Measurements from ENCODE around the gene NDOR1. TPM values are rescaled to one million over a fixed set of nuclear protein-coding genes. Genes with fewer than 3 reads are reported as not detected.
A peak's percentile ranks its signal among the peaks of the same experiment; 100 is the strongest.

Gene NDOR1
- total RNA-seq, 4 donors from 2014 or later: 5.3 to 11.2 (median 7.7) TPM

GRCh38 chr9:137162505-137163364 lies 42.8 kb upstream of the NDOR1 start:
- Histone ChIP-seq H3K27me3 (peaks cover 35 to 100% (median 72%) of the 10 kb centered on the region in 4 donors), H3K36me3 (no peaks in the 10 kb centered on the region), H3K4me3 (peak overlapping the region in 3 of 4 donors; percentile 22 to 60 (median 39)), H3K27ac (peak overlapping the region in 1 of 4 donors; percentile 14), H3K9me3 (no peaks in the 10 kb centered on the region), H3K4me1 (peaks cover 18 to 40% (median 22%) of the 10 kb centered on the region in 3 donors)
- no peak for DNase-seq
- intact Hi-C loops (cut with DNase I): no loop called here
- 3 to 31% methylated on average over 5 of the region's 74 CpGs for WGBS, 2 donors
- TF ChIP-seq CTCF (IDR thresholded peaks at IDR 0.05) (peak in 2 of 6 experiments; percentile 9 to 26), POLR2A (IDR thresholded peaks at IDR 0.05) (no peak)

- H3K36me3 ChIP-seq: no peaks in the 10 kb centered on the region
- H3K9me3 ChIP-seq: no peaks in the 10 kb centered on the region
- H3K27me3 ChIP-seq: peaks cover 41 to 100% (median 75%) of the 10 kb centered on the region in 4 donors
- H3K27ac ChIP-seq: no peak overlapping the region
- TF ChIP-seq POLR2A (IDR thresholded peaks at IDR 0.05) (no peak), CTCF (IDR thresholded peaks at IDR 0.05) (no peak)
- intact Hi-C loops (cut with DNase I): no loop called here
- 50% methylated on average over 4 of the region's 26 CpGs; no CpG with 5 or more reads in 1 of the 2 donors for WGBS, 2 donors
- peak overlapping the region in 3 of 4 donors; percentile 22 to 60 (median 39) for H3K4me3 ChIP-seq
- no peak for DNase-seq
- peaks cover 24 to 46% (median 28%) of the 10 kb centered on the region in 3 donors for H3K4me1 ChIP-seq
Observed at GRCh38 chr9:137163365-137163715, 42.2 kb upstream of the NDOR1 start.

GRCh38 chr9:137163805-137164204 lies 41.7 kb upstream of the NDOR1 start:
- DNase-seq: no peak
- 60% methylated on average over 1 of the region's 22 CpGs; no CpG with 5 or more reads in 1 of the 2 donors for WGBS, 2 donors
- no peaks in the 10 kb centered on the region for H3K9me3 ChIP-seq
- H3K27me3 ChIP-seq: peaks cover 44 to 100% (median 73%) of the 10 kb centered on the region in 4 donors
- H3K27ac ChIP-seq: no peak overlapping the region
- intact Hi-C loops (cut with DNase I): no loop called here
- TF ChIP-seq CTCF (IDR thresholded peaks at IDR 0.05) (no peak), POLR2A (IDR thresholded peaks at IDR 0.05) (no peak)
- no peak overlapping the region for H3K4me3 ChIP-seq
- peaks cover 29 to 51% (median 31%) of the 10 kb centered on the region in 3 donors for H3K4me1 ChIP-seq
- H3K36me3 ChIP-seq: no peaks in the 10 kb centered on the region

GRCh38 chr9:137164370-137165249 lies 40.9 kb upstream of the NDOR1 start:
- Histone ChIP-seq H3K27ac (no peak overlapping the region), H3K36me3 (no peaks in the 10 kb centered on the region), H3K4me1 (peaks cover 31 to 59% (median 36%) of the 10 kb centered on the region in 3 donors), H3K27me3 (peaks cover 44 to 100% (median 69%) of the 10 kb centered on the region in 4 donors), H3K4me3 (no peak overlapping the region), H3K9me3 (no peaks in the 10 kb centered on the region)
- no peak for DNase-seq
- WGBS, 2 donors: 69 to 72% methylated on average over 5 to 22 of the region's 34 CpGs
- intact Hi-C loops (cut with DNase I): no loop called here
- TF ChIP-seq CTCF (IDR thresholded peaks at IDR 0.05) (no peak), POLR2A (IDR thresholded peaks at IDR 0.05) (no peak)
